ENCODE data around the gene TRMT61B.

TRMT61B gene

DNA sequence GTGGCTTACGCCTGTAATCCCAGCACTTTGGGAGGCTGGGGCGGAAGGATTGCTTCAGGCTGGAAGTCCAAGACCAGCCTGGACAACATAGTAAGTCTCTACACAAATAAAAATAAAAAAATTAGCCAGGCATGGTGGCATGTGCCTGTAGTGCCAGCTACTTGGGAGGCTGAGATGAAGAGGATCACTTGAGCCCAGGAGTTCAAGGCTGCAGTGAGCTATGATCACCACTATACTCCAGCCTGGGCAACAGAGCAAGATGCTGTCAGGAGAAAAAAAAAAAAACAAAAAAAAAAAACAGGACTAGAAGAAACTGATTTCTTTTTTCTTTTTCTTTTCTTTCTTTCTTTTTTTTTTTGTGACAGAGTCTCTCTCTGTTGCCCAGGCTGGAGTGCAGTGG lies 45.9 kb downstream of the TRMT61B start:
- TF ChIP-seq, protein P1, sequence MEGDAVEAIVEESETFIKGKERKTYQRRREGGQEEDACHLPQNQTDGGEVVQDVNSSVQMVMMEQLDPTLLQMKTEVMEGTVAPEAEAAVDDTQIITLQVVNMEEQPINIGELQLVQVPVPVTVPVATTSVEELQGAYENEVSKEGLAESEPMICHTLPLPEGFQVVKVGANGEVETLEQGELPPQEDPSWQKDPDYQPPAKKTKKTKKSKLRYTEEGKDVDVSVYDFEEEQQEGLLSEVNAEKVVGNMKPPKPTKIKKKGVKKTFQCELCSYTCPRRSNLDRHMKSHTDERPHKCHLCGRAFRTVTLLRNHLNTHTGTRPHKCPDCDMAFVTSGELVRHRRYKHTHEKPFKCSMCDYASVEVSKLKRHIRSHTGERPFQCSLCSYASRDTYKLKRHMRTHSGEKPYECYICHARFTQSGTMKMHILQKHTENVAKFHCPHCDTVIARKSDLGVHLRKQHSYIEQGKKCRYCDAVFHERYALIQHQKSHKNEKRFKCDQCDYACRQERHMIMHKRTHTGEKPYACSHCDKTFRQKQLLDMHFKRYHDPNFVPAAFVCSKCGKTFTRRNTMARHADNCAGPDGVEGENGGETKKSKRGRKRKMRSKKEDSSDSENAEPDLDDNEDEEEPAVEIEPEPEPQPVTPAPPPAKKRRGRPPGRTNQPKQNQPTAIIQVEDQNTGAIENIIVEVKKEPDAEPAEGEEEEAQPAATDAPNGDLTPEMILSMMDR (IDR thresholded peaks at IDR 0.05; ENCODE audit: control extremely low read depth, extremely low read depth, low read depth, missing control alignments) = no peak
- CTCF ChIA-PET = interaction anchor here (1.2 kb wide), 1 partner anchor 15 kb away, joined by 4 read pairs; no protein-coding TSS in a partner anchor
- POLR2A ChIA-PET = no interaction called here
- no peak for DNase-seq (ENCODE audit: extremely low spot score)

DNA sequence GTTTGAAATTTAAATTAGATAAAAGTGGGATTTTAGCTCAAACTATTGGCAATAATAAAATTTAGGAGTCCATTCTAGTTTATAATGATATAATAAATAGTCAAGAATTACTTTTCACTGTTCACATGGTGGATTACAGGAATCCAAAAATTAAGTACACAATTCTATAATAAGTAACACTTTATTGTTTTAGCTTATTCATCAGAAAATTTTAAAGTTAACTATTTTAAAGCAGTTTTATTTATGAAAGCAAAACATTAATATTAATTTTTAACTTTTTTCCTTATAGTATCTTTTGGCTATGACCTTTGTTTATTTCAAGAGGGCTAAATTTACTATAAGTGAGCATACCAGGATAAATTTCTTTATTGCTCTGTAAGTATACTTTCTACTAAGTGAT lies 48.1 kb downstream of the TRMT61B start:
- ChIA-PET POLR2A (no interaction called here), CTCF (interaction anchor here (0.6 to 4.0 kb wide), 8 partner anchors 9 to 255 kb away, joined by 3 to 28 read pairs (median 4); partner anchors contain the start of gene SPDYA)
- no peak for DNase-seq (ENCODE audit: extremely low spot score)
- TF ChIP-seq, protein P1 (IDR thresholded peaks at IDR 0.05; ENCODE audit: control extremely low read depth, extremely low read depth, low read depth, missing control alignments) = no peak

DNA sequence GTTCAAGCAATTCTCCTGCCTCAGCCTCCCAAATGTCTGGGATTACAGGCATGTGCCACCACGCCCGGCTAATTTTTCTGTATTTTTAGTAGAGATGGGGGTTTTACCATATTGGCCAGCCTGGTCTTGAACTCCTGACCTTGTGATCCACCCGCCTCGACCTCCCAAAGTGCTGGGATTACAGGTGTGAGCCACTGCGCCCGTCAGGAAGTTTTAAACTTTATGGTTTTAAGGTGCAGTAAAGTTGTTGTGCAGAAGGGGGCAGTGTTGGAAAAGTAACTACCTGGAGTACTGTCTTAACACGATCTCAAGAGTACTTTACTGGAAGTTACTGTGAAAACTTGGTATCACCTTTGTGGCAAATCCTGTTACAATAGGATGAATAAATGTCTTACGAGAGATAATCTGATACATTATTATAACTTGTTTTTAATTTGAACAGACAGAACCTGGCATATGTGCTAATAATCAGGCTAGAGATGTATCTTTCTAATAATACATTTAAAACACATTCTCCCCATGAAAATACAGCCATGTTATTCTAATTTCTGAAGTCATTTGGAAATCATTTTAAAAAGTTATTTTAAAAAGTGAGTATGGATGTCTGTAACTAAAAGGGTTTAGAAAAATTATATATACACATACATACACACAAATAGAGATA lies 48.7 kb downstream of the TRMT61B start:
- ChIA-PET POLR2A (no interaction called here), CTCF (interaction anchor here (0.9 to 4.0 kb wide), 17 partner anchors 8 to 1252 kb away, joined by 3 to 28 read pairs (median 4); partner anchors contain the start of gene SPDYA)
- DNase-seq (ENCODE audit: extremely low spot score) = peak; percentile 50
- TF ChIP-seq, protein P1 (IDR thresholded peaks at IDR 0.05; ENCODE audit: control extremely low read depth, extremely low read depth, low read depth, missing control alignments) = peak; percentile 65

DNA sequence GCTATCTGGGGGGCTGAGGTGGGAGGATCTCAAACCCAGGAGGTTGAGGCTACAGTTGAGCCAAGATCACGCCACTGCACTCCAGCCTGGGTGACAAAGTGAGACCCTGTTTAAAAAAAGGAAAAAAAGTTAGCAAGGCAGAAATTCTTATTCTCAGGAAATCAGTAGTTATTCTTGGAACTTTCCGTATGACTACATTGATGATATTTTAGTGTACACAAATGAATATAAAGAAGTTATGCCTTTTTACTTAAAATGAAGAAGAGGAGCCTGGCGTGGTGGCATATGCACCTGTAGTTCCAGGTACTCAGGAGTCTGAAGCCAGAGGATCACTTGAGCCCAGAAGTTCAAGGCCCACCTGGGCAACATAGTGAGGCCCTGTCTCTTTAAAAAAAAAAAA lies 52.1 kb downstream of the TRMT61B start:
- TF ChIP-seq, protein P1 (IDR thresholded peaks at IDR 0.05; ENCODE audit: control extremely low read depth, extremely low read depth, low read depth, missing control alignments) = no peak
- CTCF ChIA-PET = interaction anchor here (1.6 kb wide), 1 partner anchor 224 kb away, joined by 6 read pairs; no protein-coding TSS in a partner anchor
- no peak for DNase-seq (ENCODE audit: extremely low spot score)
- POLR2A ChIA-PET = no interaction called here

DNA sequence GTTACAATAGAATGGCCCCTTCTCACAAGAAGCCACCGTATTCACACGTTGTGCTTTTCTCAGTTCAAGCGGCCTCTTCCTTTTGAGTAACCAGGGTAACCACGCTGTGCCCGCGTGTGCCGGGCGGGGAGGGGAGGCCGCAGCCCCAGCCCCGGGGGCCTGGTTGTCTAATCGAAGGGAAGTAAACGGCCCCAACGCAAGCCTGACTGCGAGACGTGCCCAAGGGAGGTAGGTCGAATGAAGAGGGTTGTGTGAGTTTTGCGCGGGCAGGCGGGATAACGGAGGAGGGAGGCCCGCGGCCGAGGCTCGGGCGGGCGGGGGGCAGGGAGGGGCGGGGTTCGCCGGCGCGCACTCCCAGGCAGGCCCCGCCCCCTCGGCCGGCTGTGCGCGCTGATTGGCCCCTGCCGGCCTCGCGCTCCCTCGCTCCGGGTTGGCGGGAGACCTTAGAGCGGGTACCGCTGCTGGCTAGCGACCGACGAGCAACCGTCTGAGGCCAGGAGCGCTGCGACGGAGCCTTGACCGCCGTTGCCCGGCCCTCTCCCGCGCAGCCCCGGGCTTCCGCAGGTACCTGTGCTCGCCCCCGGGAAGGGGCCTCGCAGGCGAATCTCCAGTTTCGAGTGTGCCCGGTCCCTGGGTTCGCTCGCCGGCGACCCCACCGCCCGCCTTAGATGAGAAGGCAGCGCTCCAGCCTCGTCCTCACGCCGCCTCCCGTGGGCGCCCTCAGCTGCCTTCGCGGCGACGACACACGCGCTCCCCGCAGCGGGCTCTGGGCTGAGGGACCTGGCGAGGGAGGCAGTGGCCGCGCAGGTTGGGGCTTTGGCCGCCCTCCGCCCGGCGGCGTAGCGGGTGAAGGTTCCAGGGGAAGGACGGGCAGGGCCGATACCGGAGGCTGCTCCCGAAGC lies 59.5 kb downstream of the TRMT61B start, which contains the start of gene SPDYA:
TSS of gene SPDYA (plus strand) at position 451 of the 902 bp plus-strand sequence. CDS start 5,181 bp downstream, outside the sequence.
- TF ChIP-seq, protein P1 (IDR thresholded peaks at IDR 0.05; ENCODE audit: control extremely low read depth, extremely low read depth, low read depth, missing control alignments) = no peak
- CTCF ChIA-PET = interaction anchor here (1.1 to 4.7 kb wide), 5 partner anchors 8 to 216 kb away, joined by 3 to 28 read pairs (median 8); no protein-coding TSS in a partner anchor
- POLR2A ChIA-PET = no interaction called here
- peak; percentile 90 for DNase-seq (ENCODE audit: extremely low spot score)

DNA sequence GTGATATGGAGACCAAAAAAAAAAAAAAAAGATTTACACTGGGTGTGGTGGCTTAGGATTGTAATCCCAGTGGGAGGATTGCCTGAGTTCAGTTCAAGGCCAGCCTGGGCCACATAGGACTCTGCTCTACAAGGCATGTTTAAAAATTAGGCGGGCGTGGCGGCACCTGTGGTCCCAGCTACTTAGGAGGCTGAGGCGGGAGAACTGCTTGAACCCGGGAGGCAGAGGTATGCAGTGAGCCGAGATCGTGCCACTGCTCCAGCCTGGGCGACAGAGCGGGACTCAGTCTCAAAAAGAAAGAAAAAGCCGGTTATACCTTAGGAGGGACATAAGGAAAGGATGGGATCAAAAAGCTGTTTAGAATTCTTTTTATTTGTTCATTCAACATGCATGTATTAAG lies 60.2 kb downstream of the TRMT61B start:
- TF ChIP-seq, protein P1 (IDR thresholded peaks at IDR 0.05; ENCODE audit: control extremely low read depth, extremely low read depth, low read depth, missing control alignments) = no peak
- ChIA-PET POLR2A (no interaction called here), CTCF (interaction anchor here (0.7 to 4.7 kb wide), 3 partner anchors 10 to 16 kb away, joined by 3 to 28 read pairs (median 5); no protein-coding TSS in a partner anchor)
- DNase-seq (ENCODE audit: extremely low spot score) = no peak
